OCI-LY7 (cell line): ENCODE data around the gene EMCN. TPM values are rescaled to one million over a fixed set of nuclear protein-coding genes. Genes with fewer than 3 reads are reported as not detected.

Source experiments
- BruUV-seq: library from RNA; stranded (reverse); fragments of 400-500 nt; replicated peaks from 2 replicates; lab custom pipeline; 2021; lab: Mats Ljungman, UMichigan
- CTCF ChIA-PET: fragments of 300-600 bp; sonication (Branson Sonifier 250); formaldehyde crosslinking; loops from one replicate; lab custom pipeline; 2022; ENCODE audit warnings: antibody characterized with exemption; ENCODE audit not compliant: unreplicated experiment; lab: Charles Lee
- POLR2A ChIA-PET: fragments of 300-600 bp; sonication (Branson Sonifier 250); formaldehyde crosslinking; loops from one replicate; lab custom pipeline; 2022; ENCODE audit warnings: antibody characterized with exemption; lab: Charles Lee
- DNase-seq: peaks from one replicate; pipeline ENCODE4 v3.0.0-alpha.2; 2015; ENCODE audit warnings: low spot score
- H2AFZ ChIP-seq: fragments of 200-600 bp; sonication (generic), shearing (Covaris generic); 2 replicates; pipeline ENCODE4 v1.6.1; 2014; ENCODE audit warnings: mild to moderate bottlenecking, antibody characterized with exemption, low read length, moderate library complexity
- H3K27ac ChIP-seq: fragments of 200-600 bp; sonication (generic); 2 replicates; pipeline ENCODE4 v1.5.1; 2014; ENCODE audit warnings: mixed run types, low read depth, mild to moderate bottlenecking, moderate library complexity, low read length, inconsistent platforms; ENCODE audit not compliant: poor library complexity, severe bottlenecking
- H3K36me3 ChIP-seq: fragments of 200-600 bp; sonication (generic); 2 replicates; pipeline ENCODE4 v1.6.1; 2014; ENCODE audit warnings: mild to moderate bottlenecking, antibody characterized with exemption, low read length, moderate library complexity, mixed read lengths; ENCODE audit not compliant: insufficient read depth
- H3K4me1 ChIP-seq: fragments of 200-600 bp; sonication (generic); 2 replicates; pipeline ENCODE4 v1.5.1; 2014; ENCODE audit warnings: mild to moderate bottlenecking, low read length; ENCODE audit not compliant: insufficient read depth, poor library complexity, severe bottlenecking
- H3K4me2 ChIP-seq: fragments of 200-600 bp; sonication (generic); 2 replicates; pipeline ENCODE4 v1.6.1; 2014; ENCODE audit warnings: mild to moderate bottlenecking, low read length
- H3K4me3 ChIP-seq: fragments of 200-600 bp; sonication (generic); 2 replicates; pipeline ENCODE4 v1.5.1; 2014; ENCODE audit warnings: mild to moderate bottlenecking, low read depth, low read length; ENCODE audit not compliant: poor library complexity, severe bottlenecking
- H3K79me2 ChIP-seq: fragments of 200-600 bp; sonication (generic); 2 replicates; pipeline ENCODE4 v1.6.1; 2016; ENCODE audit warnings: low read depth, mild to moderate bottlenecking, low read length, moderate library complexity, mixed read lengths; ENCODE audit not compliant: insufficient read depth
- H3K9me2 ChIP-seq: fragments of 200-600 bp; sonication (generic); 2 replicates; pipeline ENCODE4 v1.6.1; 2016; ENCODE audit warnings: mild to moderate bottlenecking, low read length, mixed read lengths; ENCODE audit not compliant: insufficient read depth
- H3K9me3 ChIP-seq: fragments of 200-600 bp; sonication (generic); 2 replicates; pipeline ENCODE4 v1.6.1; 2014; ENCODE audit warnings: mild to moderate bottlenecking, mixed run types, low read length, mixed read lengths
- H4K20me1 ChIP-seq: fragments of 200-600 bp; sonication (generic); 2 replicates; pipeline ENCODE4 v1.6.1; 2014; ENCODE audit warnings: mild to moderate bottlenecking, antibody characterized with exemption, low read length, moderate library complexity, mixed read lengths; ENCODE audit not compliant: insufficient read depth
- CTCF ChIP-seq: fragments of 200-600 bp; sonication (generic); conservative IDR thresholded peaks from 2 replicates; pipeline ENCODE4 v1.5.1; 2014; ENCODE audit warnings: mild to moderate bottlenecking, antibody characterized with exemption, low read length, moderate library complexity, mixed read lengths
- EZH2phosphoT487 ChIP-seq: fragments of 200-600 bp; sonication (generic); IDR thresholded peaks from 2 replicates; pipeline ENCODE4 v1.6.1; 2018; ENCODE audit warnings: low read depth, borderline replicate concordance, mild to moderate bottlenecking, mixed run types, antibody characterized with exemption, low read length, moderate library complexity, mixed read lengths
- intact Hi-C: fragments of 100-400 bp; cut with micrococcal nuclease; formaldehyde crosslinking; loops from one replicate; pipeline ENCODE4 v1.10.0; 2022; ENCODE audit not compliant: unreplicated experiment
- total RNA-seq, 2 experiments: library from RNA; depleted of rRNA in 1 of 2; stranded (reverse); fragments of >200 nt in 1 of 2; shearing (Covaris generic) in 1 of 2; gene quantifications; 2 replicates each; pipeline ENCODE4 v1.2.3, GENCODE V29; 2014 to 2022

EMCN gene
- total RNA-seq, 2 experiments from 2014 or later: not detected

GRCh38 chr4:100492129-100492528, 25.7 kb downstream of the EMCN start:
- H3K4me3 ChIP-seq: no peak overlapping the region
- intact Hi-C loops: no loop called here
- POLR2A ChIA-PET: no interaction called here
- H3K9me3 ChIP-seq: peaks cover 5% of the 10 kb centered on the region; the same call in 1 of the 2 replicates
- no peak overlapping the region for H3K27ac ChIP-seq
- no peak for DNase-seq
- H3K36me3 ChIP-seq: no peaks in the 10 kb centered on the region
- H3K4me2 ChIP-seq: no peak overlapping the region
- no peak for TF ChIP-seq CTCF
- no peak for TF ChIP-seq EZH2phosphoT487
- no peaks in the 10 kb centered on the region for H4K20me1 ChIP-seq
- no TSS peak for BruUV-seq
- CTCF ChIA-PET: no interaction called here
- no peaks in the 10 kb centered on the region for H3K79me2 ChIP-seq
- no peak overlapping the region for H2AFZ ChIP-seq
- no peaks in the 10 kb centered on the region for H3K4me1 ChIP-seq
- H3K9me2 ChIP-seq: no peaks in the 10 kb centered on the region

GRCh38 chr4:100489305-100489704, 28.5 kb downstream of the EMCN start:
- POLR2A ChIA-PET: no interaction called here
- CTCF ChIA-PET: no interaction called here
- H3K4me3 ChIP-seq: no peak overlapping the region
- no peaks in the 10 kb centered on the region for H3K9me2 ChIP-seq
- H3K4me2 ChIP-seq: no peak overlapping the region
- no peak for TF ChIP-seq EZH2phosphoT487
- no peak for TF ChIP-seq CTCF
- DNase-seq: no peak
- intact Hi-C loops: no loop called here
- H3K36me3 ChIP-seq: no peaks in the 10 kb centered on the region
- peaks cover 5% of the 10 kb centered on the region; the same call in 1 of the 2 replicates for H3K9me3 ChIP-seq
- no TSS peak for BruUV-seq
- H3K4me1 ChIP-seq: no peaks in the 10 kb centered on the region
- H2AFZ ChIP-seq: no peak overlapping the region
- no peaks in the 10 kb centered on the region for H3K79me2 ChIP-seq
- no peaks in the 10 kb centered on the region for H4K20me1 ChIP-seq
- no peak overlapping the region for H3K27ac ChIP-seq

GRCh38 chr4:100486496-100486895, 31.3 kb downstream of the EMCN start:
- TF ChIP-seq CTCF: no peak
- TF ChIP-seq EZH2phosphoT487: no peak
- Histone ChIP-seq H4K20me1 (no peaks in the 10 kb centered on the region), H3K4me2 (no peak overlapping the region), H3K27ac (no peak overlapping the region), H3K36me3 (no peaks in the 10 kb centered on the region), H3K9me2 (no peaks in the 10 kb centered on the region), H3K79me2 (no peaks in the 10 kb centered on the region), H2AFZ (no peak overlapping the region), H3K9me3 (no peaks in the 10 kb centered on the region), H3K4me3 (no peak overlapping the region), H3K4me1 (no peaks in the 10 kb centered on the region)
- ChIA-PET CTCF (no interaction called here), POLR2A (interaction anchor here (0.7 kb wide), 1 partner anchor 18 kb away, joined by 3 read pairs; no protein-coding TSS in a partner anchor)
- BruUV-seq: no TSS peak
- intact Hi-C loops: no loop called here
- DNase-seq: no peak
